Vagina (tissue), 2 donors: ENCODE data around the gene APP. TPM values are rescaled to one million over a fixed set of nuclear protein-coding genes. Genes with fewer than 3 reads are reported as not detected.

Source experiments
- DNase-seq, 2 donors: peaks; one replicate each; pipeline ENCODE4 v3.0.0-alpha.2; 2017; ENCODE audit errors: extremely low spot score in 2 of 2
- H3K27ac ChIP-seq: fragments of 200-600 bp; sonication (generic); one replicate; pipeline ENCODE4 v1.5.1; 2019
- H3K27me3 ChIP-seq: fragments of 200-600 bp; sonication (generic); one replicate; pipeline ENCODE4 v1.5.1; 2019
- H3K36me3 ChIP-seq, 2 donors: fragments of 200-600 bp; sonication (generic); one replicate each; pipeline ENCODE4 v1.5.1; 2017 to 2019
- H3K4me1 ChIP-seq: fragments of 200-600 bp; sonication (generic); one replicate; pipeline ENCODE4 v1.5.1; 2019
- H3K4me3 ChIP-seq, 2 donors: fragments of 200-600 bp; sonication (generic); 1 replicate in 1 of 2; 2 replicates in 1 of 2; pipeline ENCODE4 v1.5.1; 2016 to 2019
- H3K9me3 ChIP-seq: fragments of 200-600 bp; sonication (generic); one replicate; pipeline ENCODE4 v1.5.1; 2019
- POLR2A ChIP-seq, 2 donors: fragments of 450-650 bp; IDR thresholded peaks; one replicate each; pipeline ENCODE4 v1.6.1; 2017; ENCODE audit warnings: antibody characterized with exemption in 2 of 2, mild to moderate bottlenecking in 2 of 2, moderate library complexity in 2 of 2
- POLR2AphosphoS5 ChIP-seq, 2 donors: sonication (generic); formaldehyde crosslinking; IDR thresholded peaks; one replicate each; pipeline ENCODE4 v1.9.0; 2017; ENCODE audit warnings: antibody characterized with exemption in 2 of 2, mild to moderate bottlenecking in 2 of 2, low read depth in 1 of 2; ENCODE audit not compliant: insufficient read depth in 1 of 2
- intact Hi-C: fragments of 100-400 bp; cut with DNase I; formaldehyde crosslinking; loops from one replicate; pipeline ENCODE4 v1.15.1; 2023
- total RNA-seq: library from RNA; depleted of rRNA; stranded (reverse); fragments of >200 nt; gene quantifications from one replicate; pipeline ENCODE4 v1.2.3, GENCODE V29; 2016
- TF ChIP-seq, protein P1 (sequence below), 3 experiments: fragments of 450-650 bp in 2 of 3; fragments of 200-600 bp in 1 of 3; sonication (generic) in 1 of 3; IDR thresholded peaks; one replicate each; pipeline ENCODE4 v1.5.1; 2017 to 2019; ENCODE audit warnings: antibody characterized with exemption in 3 of 3, mild to moderate bottlenecking in 2 of 3, moderate library complexity in 2 of 3

APP gene
- total RNA-seq, 1 donor from 2014 or later = 315 TPM

DNA sequence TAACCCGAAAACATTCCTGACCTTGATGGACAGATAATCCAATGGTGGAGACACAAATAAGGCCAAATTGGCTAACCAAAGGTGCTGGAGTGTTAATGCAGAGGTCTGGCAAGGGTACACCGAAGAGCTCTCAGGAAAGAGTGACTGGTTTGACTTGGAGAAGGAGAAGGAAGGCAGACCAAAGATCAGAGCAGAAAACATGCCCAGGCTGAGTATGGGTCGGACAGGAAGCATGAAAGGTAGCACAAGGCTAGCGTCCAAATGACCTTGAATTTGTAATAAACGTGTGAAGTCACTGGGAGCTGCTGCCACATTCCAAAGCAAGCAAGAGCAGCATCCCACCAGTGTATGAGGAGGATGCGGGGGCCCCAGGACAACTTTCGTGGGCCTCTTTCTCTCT, 45.7 kb downstream of the APP start:
- no peaks in the 10 kb centered on the region for H3K36me3 ChIP-seq
- DNase-seq = no peak
- intact Hi-C loops = no loop called here
- no peak overlapping the region for H3K4me3 ChIP-seq
- H3K9me3 ChIP-seq = no peaks in the 10 kb centered on the region
- H3K27me3 ChIP-seq = no peaks in the 10 kb centered on the region
- TF ChIP-seq, protein P1, sequence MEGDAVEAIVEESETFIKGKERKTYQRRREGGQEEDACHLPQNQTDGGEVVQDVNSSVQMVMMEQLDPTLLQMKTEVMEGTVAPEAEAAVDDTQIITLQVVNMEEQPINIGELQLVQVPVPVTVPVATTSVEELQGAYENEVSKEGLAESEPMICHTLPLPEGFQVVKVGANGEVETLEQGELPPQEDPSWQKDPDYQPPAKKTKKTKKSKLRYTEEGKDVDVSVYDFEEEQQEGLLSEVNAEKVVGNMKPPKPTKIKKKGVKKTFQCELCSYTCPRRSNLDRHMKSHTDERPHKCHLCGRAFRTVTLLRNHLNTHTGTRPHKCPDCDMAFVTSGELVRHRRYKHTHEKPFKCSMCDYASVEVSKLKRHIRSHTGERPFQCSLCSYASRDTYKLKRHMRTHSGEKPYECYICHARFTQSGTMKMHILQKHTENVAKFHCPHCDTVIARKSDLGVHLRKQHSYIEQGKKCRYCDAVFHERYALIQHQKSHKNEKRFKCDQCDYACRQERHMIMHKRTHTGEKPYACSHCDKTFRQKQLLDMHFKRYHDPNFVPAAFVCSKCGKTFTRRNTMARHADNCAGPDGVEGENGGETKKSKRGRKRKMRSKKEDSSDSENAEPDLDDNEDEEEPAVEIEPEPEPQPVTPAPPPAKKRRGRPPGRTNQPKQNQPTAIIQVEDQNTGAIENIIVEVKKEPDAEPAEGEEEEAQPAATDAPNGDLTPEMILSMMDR (IDR thresholded peaks at IDR 0.05) = no peak
- no peak overlapping the region for H3K27ac ChIP-seq
- peaks cover 28% of the 10 kb centered on the region for H3K4me1 ChIP-seq

DNA sequence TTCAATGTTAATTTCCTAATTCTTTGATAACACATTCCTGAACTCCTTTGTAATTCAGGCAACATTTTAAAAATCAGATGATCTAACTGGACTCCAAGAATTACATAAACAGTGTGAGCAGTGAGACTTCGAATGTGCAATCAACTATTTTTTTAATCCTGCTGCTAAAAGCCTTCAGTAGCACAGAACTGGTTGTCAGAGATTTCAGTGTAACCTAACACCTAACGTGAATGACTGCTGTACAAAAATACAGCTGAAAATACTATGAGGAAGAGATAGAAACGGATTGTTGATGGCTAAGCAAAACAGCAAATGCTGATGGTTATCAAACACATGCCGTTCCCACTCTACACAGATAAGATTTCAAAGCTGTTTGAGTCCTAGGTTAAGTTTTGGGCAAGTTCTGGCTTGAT, 46.1 kb downstream of the APP start:
- H3K4me1 ChIP-seq = peaks cover 28% of the 10 kb centered on the region
- intact Hi-C loops = no loop called here

DNA sequence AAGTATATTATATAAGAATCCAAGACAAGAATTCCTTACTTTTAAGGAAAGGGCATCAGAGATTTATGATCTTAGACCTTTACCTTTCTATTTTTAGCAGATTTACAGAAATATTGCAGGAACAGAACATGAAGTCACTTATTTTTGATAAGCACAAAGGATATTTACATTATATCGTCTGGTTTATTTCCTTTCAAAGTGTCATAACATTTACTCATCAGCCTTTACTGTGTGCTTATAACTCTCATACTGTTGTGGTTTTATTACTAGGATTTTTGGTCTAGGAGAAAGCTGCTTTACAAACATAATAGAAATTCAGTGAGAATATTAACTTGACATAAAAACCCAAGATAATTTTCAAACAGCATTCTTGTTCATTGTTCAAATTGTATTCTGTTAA, 47.6 kb downstream of the APP start:
- Histone ChIP-seq H3K27ac (no peak overlapping the region), H3K9me3 (no peaks in the 10 kb centered on the region), H3K4me1 (peaks cover 19% of the 10 kb centered on the region), H3K4me3 (no peak overlapping the region), H3K27me3 (no peaks in the 10 kb centered on the region), H3K36me3 (no peaks in the 10 kb centered on the region)
- no peak for TF ChIP-seq POLR2AphosphoS5 (IDR thresholded peaks at IDR 0.05; ENCODE audit: insufficient read depth in 1 of 2, low read depth in 1 of 2)
- no peak for TF ChIP-seq POLR2A (IDR thresholded peaks at IDR 0.05)
- TF ChIP-seq, protein P1 (IDR thresholded peaks at IDR 0.05) = no peak
- DNase-seq = no peak
- intact Hi-C loops = no loop called here

More for the DNA sequence above, 46.1 kb downstream of the APP start:
- no peaks in the 10 kb centered on the region for H3K27me3 ChIP-seq
- no peaks in the 10 kb centered on the region for H3K36me3 ChIP-seq
- DNase-seq = no peak
- TF ChIP-seq POLR2A (IDR thresholded peaks at IDR 0.05) (no peak), POLR2AphosphoS5 (IDR thresholded peaks at IDR 0.05; ENCODE audit: insufficient read depth in 1 of 2, low read depth in 1 of 2) (no peak)
- TF ChIP-seq, protein P1 (IDR thresholded peaks at IDR 0.05) = no peak
- no peaks in the 10 kb centered on the region for H3K9me3 ChIP-seq
- no peak overlapping the region for H3K27ac ChIP-seq
- no peak overlapping the region for H3K4me3 ChIP-seq

DNA sequence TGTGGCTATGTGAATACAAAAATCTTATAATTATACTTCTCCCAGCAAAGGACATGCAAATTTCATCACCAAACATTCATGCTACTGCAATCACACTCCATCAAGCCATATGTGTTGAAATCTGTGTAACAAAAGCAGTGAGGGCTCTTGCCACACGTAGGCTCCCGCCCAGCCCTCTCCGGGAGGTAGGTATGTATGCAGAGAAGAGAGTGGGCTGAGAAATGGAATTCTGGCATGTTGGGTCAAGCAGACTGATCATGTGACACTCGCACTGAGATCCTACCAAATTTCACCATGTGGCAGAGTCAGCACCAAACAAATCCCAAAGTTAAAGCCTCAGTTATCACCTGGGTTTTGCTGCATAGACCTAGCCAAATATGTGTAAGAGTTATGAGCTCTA, 49.7 kb downstream of the APP start:
- H3K27ac ChIP-seq = no peak overlapping the region
- DNase-seq = no peak
- H3K4me3 ChIP-seq = no peak overlapping the region
- H3K36me3 ChIP-seq = no peaks in the 10 kb centered on the region
- H3K27me3 ChIP-seq = no peaks in the 10 kb centered on the region
- H3K9me3 ChIP-seq = no peaks in the 10 kb centered on the region
- H3K4me1 ChIP-seq = peaks cover 20% of the 10 kb centered on the region
- no peak for TF ChIP-seq POLR2AphosphoS5 (IDR thresholded peaks at IDR 0.05; ENCODE audit: insufficient read depth in 1 of 2, low read depth in 1 of 2)
- TF ChIP-seq POLR2A (IDR thresholded peaks at IDR 0.05) = no peak
- TF ChIP-seq, protein P1 (IDR thresholded peaks at IDR 0.05) = no peak
- intact Hi-C loops = no loop called here

DNA sequence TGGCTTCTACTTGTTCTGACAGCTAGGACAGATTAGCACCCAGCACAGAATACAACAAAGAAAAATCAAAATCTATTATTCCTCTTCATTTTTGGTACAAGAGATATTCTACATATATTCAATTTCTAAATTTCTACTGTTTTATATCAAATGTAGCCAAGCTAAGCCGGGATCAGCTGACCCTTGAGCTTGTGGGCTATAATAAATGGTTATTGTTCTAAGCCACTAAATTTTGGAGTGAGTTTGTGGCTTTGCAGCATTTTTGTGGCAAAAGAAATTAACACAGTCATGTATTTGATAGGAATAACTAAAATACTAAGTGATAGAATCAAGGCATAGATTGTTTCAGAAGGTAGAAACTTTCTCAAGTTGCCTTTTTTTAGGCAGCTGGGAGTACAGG, 50.7 kb downstream of the APP start:
- DNase-seq = no peak
- no peaks in the 10 kb centered on the region for H3K27me3 ChIP-seq
- no peak overlapping the region for H3K4me3 ChIP-seq
- H3K27ac ChIP-seq = no peak overlapping the region
- H3K9me3 ChIP-seq = no peaks in the 10 kb centered on the region
- no peak for TF ChIP-seq POLR2A (IDR thresholded peaks at IDR 0.05)
- TF ChIP-seq POLR2AphosphoS5 (IDR thresholded peaks at IDR 0.05; ENCODE audit: insufficient read depth in 1 of 2, low read depth in 1 of 2) = no peak
- TF ChIP-seq, protein P1 (IDR thresholded peaks at IDR 0.05) = no peak
- intact Hi-C loops = no loop called here
- H3K4me1 ChIP-seq = peaks cover 26% of the 10 kb centered on the region
- no peaks in the 10 kb centered on the region for H3K36me3 ChIP-seq
